HepG2 (cell line): Measurements from ENCODE around the gene DSCAM.

Experiments
- ATF3 ChIP-seq: sonication (generic); formaldehyde crosslinking; IDR thresholded peaks from 2 replicates; pipeline ENCODE4 v1.4.0; 2020; ENCODE audit warnings: missing genetic modification reagents
- KAT7 ChIP-seq: IDR thresholded peaks from 2 replicates; pipeline ENCODE4 v1.6.1; 2018; ENCODE audit warnings: borderline replicate concordance, missing compliant biosample characterization

DNA sequence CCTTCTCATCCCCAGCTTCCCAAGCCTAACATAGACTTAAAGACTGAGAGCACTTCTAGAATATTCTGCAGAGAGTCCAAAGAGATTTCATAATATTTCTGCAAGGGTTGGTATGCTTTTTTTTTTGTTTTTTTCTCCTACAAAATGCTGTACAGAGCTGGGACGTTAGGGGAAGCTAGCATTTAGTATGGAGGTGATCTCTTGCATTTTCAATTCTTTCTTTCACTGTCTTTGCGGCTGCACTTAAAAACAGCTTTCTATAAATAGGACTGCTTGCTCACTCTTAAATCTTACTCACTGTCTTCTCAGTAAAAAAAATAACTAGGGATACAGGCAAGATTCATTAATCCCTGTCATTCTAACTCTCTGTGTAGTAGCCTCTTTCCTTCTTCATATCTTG, 7.4 kb downstream of the DSCAM start:
- TF ChIP-seq KAT7 (CRISPR knock-in tag), result no peak
- TF ChIP-seq ATF3 (CRISPR knock-in tag), result no peak
